Measurements from ENCODE around the gene CD22. TPM values are rescaled to one million over a fixed set of nuclear protein-coding genes. Genes with fewer than 3 reads are reported as not detected.
A peak's percentile ranks its signal among the peaks of the same experiment; 100 is the strongest.

Gene CD22
- total RNA-seq, 1 donor from 2014 or later = 15.8 TPM

GRCh38 chr19:35327642-35328041, 1.3 kb upstream of the CD22 start:
- intact Hi-C loops (cut with DNase I) = no loop called here

GRCh38 chr19:35329323-35329722, 336 bp downstream of the CD22 start:
- Histone ChIP-seq H3K27me3 (peaks cover 17% of the 10 kb centered on the region), H3K4me3 (no peak overlapping the region), H3K9me3 (no peaks in the 10 kb centered on the region), H3K27ac (no peak overlapping the region), H3K36me3 (no peaks in the 10 kb centered on the region), H3K4me1 (no peaks in the 10 kb centered on the region)
- DNase-seq (no peak), ATAC-seq (peak; percentile 24)
- intact Hi-C loops (cut with DNase I) = no loop called here
- TF ChIP-seq CTCF (IDR thresholded peaks at IDR 0.05) = no peak

More at GRCh38 chr19:35327642-35328041, 1.3 kb upstream of the CD22 start:
- DNase-seq (no peak), ATAC-seq (peak; percentile 29)
- H3K36me3 ChIP-seq = no peaks in the 10 kb centered on the region
- H3K4me1 ChIP-seq = no peaks in the 10 kb centered on the region
- TF ChIP-seq CTCF (IDR thresholded peaks at IDR 0.05) = no peak
- H3K27me3 ChIP-seq = peaks cover 13% of the 10 kb centered on the region
- no peak overlapping the region for H3K4me3 ChIP-seq
- no peak overlapping the region for H3K27ac ChIP-seq
- H3K9me3 ChIP-seq = no peaks in the 10 kb centered on the region

GRCh38 chr19:35330475-35330874, 1.5 kb downstream of the CD22 start:
- DNase-seq = no peak
- intact Hi-C loops (cut with DNase I) = no loop called here
- Histone ChIP-seq H3K9me3 (no peaks in the 10 kb centered on the region), H3K27ac (no peak overlapping the region), H3K4me3 (no peak overlapping the region), H3K27me3 (peaks cover 17% of the 10 kb centered on the region), H3K36me3 (no peaks in the 10 kb centered on the region), H3K4me1 (no peaks in the 10 kb centered on the region)
- no peak for ATAC-seq
- TF ChIP-seq CTCF (IDR thresholded peaks at IDR 0.05) = no peak

GRCh38 chr19:35331551-35332214, 2.7 kb downstream of the CD22 start:
- ATAC-seq (no peak), DNase-seq (no peak)
- no peak for TF ChIP-seq CTCF (IDR thresholded peaks at IDR 0.05)
- no peak overlapping the region for H3K4me3 ChIP-seq
- peaks cover 17% of the 10 kb centered on the region for H3K27me3 ChIP-seq
- no peaks in the 10 kb centered on the region for H3K9me3 ChIP-seq
- no peaks in the 10 kb centered on the region for H3K4me1 ChIP-seq
- intact Hi-C loops (cut with DNase I) = no loop called here
- no peak overlapping the region for H3K27ac ChIP-seq
- H3K36me3 ChIP-seq = no peaks in the 10 kb centered on the region

- peaks cover 17% of the 10 kb centered on the region for H3K27me3 ChIP-seq
- DNase-seq = no peak
- H3K36me3 ChIP-seq = no peaks in the 10 kb centered on the region
- H3K4me1 ChIP-seq = no peaks in the 10 kb centered on the region
- intact Hi-C loops (cut with DNase I) = no loop called here
- H3K4me3 ChIP-seq = no peak overlapping the region
- H3K27ac ChIP-seq = no peak overlapping the region
- no peak for ATAC-seq
- TF ChIP-seq CTCF (IDR thresholded peaks at IDR 0.05) = no peak
- no peaks in the 10 kb centered on the region for H3K9me3 ChIP-seq
Observed at GRCh38 chr19:35332817-35333216, 3.8 kb downstream of the CD22 start.

Data from upper lobe of right lung (tissue), 1 donor.